Kidney epithelial cell (primary cell): ENCODE data around the gene HIF1AN. TPM values are rescaled to one million over a fixed set of nuclear protein-coding genes. Genes with fewer than 3 reads are reported as not detected.

Source experiments
- DNase-seq: peaks from one replicate; pipeline ENCODE4 v3.0.0-alpha.2; 2010; ENCODE audit warnings: low read depth
- H3K27me3 ChIP-seq: 2 replicates; pipeline ENCODE4 v1.6.0; 2011; ENCODE audit warnings: low read length; ENCODE audit not compliant: control insufficient read depth, insufficient read depth
- H3K36me3 ChIP-seq: 2 replicates; pipeline ENCODE4 v1.5.1; 2011; ENCODE audit warnings: low read length; ENCODE audit not compliant: control insufficient read depth, insufficient read depth
- H3K4me3 ChIP-seq: 2 replicates; pipeline ENCODE4 v1.5.1; 2011; ENCODE audit warnings: low read depth, mild to moderate bottlenecking, control low read depth, low read length
- total RNA-seq: library from RNA; depleted of rRNA; stranded (reverse); fragments of >200 nt; gene quantifications from 2 replicates; pipeline ENCODE4 v1.2.3, GENCODE V29; 2015
- TF ChIP-seq, protein P1 (sequence below): IDR thresholded peaks from 2 replicates; pipeline ENCODE4 v1.5.1; 2011; ENCODE audit warnings: mild to moderate bottlenecking, moderate library complexity, low read length, control low read depth, inconsistent platforms; ENCODE audit not compliant: insufficient read depth, poor library complexity, severe bottlenecking

The HIF1AN gene
- total RNA-seq, 1 donor from 2014 or later = 11.4 TPM

DNA sequence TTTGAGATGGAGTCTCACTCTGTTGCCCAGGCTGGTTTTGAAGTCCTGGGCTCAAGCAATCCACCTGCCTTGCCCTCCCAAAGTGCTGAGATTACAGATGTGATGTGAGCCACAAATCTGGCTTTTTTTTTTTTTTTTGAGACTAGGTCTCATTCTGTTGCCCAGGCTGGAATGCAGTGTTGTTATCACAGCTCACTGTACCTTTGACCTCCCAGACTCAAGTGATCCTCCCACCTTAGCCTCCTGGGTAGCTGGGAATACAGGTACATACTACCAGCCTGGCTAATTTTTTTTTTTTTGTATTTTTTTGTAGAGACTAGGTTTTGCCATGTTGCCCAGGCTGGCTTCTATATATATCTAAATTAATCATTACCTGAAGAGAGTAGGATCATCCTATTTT lies 62.4 kb downstream of the HIF1AN start:
- TF ChIP-seq, protein P1, sequence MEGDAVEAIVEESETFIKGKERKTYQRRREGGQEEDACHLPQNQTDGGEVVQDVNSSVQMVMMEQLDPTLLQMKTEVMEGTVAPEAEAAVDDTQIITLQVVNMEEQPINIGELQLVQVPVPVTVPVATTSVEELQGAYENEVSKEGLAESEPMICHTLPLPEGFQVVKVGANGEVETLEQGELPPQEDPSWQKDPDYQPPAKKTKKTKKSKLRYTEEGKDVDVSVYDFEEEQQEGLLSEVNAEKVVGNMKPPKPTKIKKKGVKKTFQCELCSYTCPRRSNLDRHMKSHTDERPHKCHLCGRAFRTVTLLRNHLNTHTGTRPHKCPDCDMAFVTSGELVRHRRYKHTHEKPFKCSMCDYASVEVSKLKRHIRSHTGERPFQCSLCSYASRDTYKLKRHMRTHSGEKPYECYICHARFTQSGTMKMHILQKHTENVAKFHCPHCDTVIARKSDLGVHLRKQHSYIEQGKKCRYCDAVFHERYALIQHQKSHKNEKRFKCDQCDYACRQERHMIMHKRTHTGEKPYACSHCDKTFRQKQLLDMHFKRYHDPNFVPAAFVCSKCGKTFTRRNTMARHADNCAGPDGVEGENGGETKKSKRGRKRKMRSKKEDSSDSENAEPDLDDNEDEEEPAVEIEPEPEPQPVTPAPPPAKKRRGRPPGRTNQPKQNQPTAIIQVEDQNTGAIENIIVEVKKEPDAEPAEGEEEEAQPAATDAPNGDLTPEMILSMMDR = no peak
- H3K36me3 ChIP-seq = no peaks in the 10 kb centered on the region
- peaks cover 2% of the 10 kb centered on the region for H3K27me3 ChIP-seq
- H3K4me3 ChIP-seq = no peak overlapping the region
- DNase-seq = no peak

- no peaks in the 10 kb centered on the region for H3K36me3 ChIP-seq
- no peak overlapping the region for H3K4me3 ChIP-seq
- TF ChIP-seq, protein P1 = no peak
- peaks cover 2% of the 10 kb centered on the region for H3K27me3 ChIP-seq
- no peak for DNase-seq
Observed at GRCh38 chr10:100600218-100600617, 64.5 kb downstream of the HIF1AN start.

DNA sequence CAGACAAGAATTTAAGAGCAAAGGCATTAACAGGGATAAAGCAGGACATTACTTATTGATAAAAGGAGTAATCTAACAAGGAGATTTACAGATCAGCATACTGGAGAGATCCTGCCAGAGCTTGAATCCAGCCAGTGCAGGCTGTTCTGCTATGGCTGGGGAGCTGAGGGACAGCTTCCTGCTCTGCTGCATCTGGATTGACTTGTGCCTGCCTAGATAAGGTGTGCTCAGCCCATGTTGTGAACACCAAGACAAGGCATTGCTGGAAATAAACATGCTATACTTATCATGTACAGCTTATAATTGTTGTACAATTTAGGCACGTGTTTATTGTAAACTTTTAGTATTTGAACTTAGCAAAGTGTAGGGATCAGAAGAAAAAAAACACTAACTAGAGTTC lies 71.7 kb downstream of the HIF1AN start:
- H3K27me3 ChIP-seq = peaks cover under 1% of the 10 kb centered on the region
- TF ChIP-seq, protein P1 = no peak
- H3K36me3 ChIP-seq = no peaks in the 10 kb centered on the region
- no peak overlapping the region for H3K4me3 ChIP-seq
- no peak for DNase-seq

Other genes with a start within 250 kb of the HIF1AN start
- gene BLOC1S2, start 249.3 kb upstream of the HIF1AN start, total RNA-seq = 81.7 and 92.8 TPM in 2 replicates
- not detected in 2 replicates for gene PKD2L1, start 205.7 kb upstream of the HIF1AN start, total RNA-seq
- gene SCD, start 188.7 kb upstream of the HIF1AN start, total RNA-seq = 273 and 288 TPM in 2 replicates
- 0.07 TPM in 1 of 2 replicates, not detected in the other for gene WNT8B, start 72.9 kb upstream of the HIF1AN start, total RNA-seq
- gene SEC31B, start 16.1 kb upstream of the HIF1AN start, total RNA-seq = 1.6 and 2.6 TPM in 2 replicates
- 148 and 183 TPM in 2 replicates for gene NDUFB8, start 6.1 kb upstream of the HIF1AN start, total RNA-seq
- 5.1 and 7.9 TPM in 2 replicates for gene PAX2, start 209.6 kb downstream of the HIF1AN start, total RNA-seq